GM18520 (cell line): ENCODE results near the gene IMMP2L.
"Not testable (repeated sequence)": the region's sequence is repeated elsewhere in the genome, so short reads cannot be mapped to it uniquely, and the experiment has no call there.

Experiments used
- ATAC-seq: cut with Tn5 transposase; IDR thresholded peaks from one replicate; pipeline ENCODE4 v1.9.1; 2021; ENCODE audit not compliant: unreplicated experiment

Gene IMMP2L

GRCh38 chr7:111561904-111562732 lies at the start of gene IMMP2L:
IMMP2L (minus strand) TSS chr7:111562492.
- ATAC-seq: peak; percentile 72

- ATAC-seq: not testable (repeated sequence)
Observed at GRCh38 chr7:111609483-111610254, 47.4 kb upstream of the IMMP2L start.

GRCh38 chr7:111607621-111608020 lies 45.3 kb upstream of the IMMP2L start:
- ATAC-seq: no peak

GRCh38 chr7:111605246-111605645 lies 43.0 kb upstream of the IMMP2L start:
- ATAC-seq: no peak

GRCh38 chr7:111600091-111600490 lies 37.8 kb upstream of the IMMP2L start:
- no peak for ATAC-seq

- ATAC-seq: no peak
Observed at GRCh38 chr7:111595780-111596179, 33.5 kb upstream of the IMMP2L start.

GRCh38 chr7:111594602-111595001 lies 32.3 kb upstream of the IMMP2L start:
- ATAC-seq: no peak

GRCh38 chr7:111593343-111593742 lies 31.1 kb upstream of the IMMP2L start:
- ATAC-seq: no peak

- no peak for ATAC-seq
Observed at GRCh38 chr7:111588065-111588433, 25.8 kb upstream of the IMMP2L start.

- no peak for ATAC-seq
Observed at GRCh38 chr7:111587410-111588064, 25.2 kb upstream of the IMMP2L start.

GRCh38 chr7:111586711-111587409 lies 24.6 kb upstream of the IMMP2L start:
- ATAC-seq: no peak

GRCh38 chr7:111581784-111582488 lies 19.6 kb upstream of the IMMP2L start:
- not testable (repeated sequence) for ATAC-seq

GRCh38 chr7:111581207-111581606 lies 18.9 kb upstream of the IMMP2L start:
- not testable (repeated sequence) for ATAC-seq

GRCh38 chr7:111578754-111579153 lies 16.5 kb upstream of the IMMP2L start:
- ATAC-seq: no peak

- ATAC-seq: no peak
Observed at GRCh38 chr7:111571720-111572119, 9.4 kb upstream of the IMMP2L start.

GRCh38 chr7:111568870-111569462 lies 6.7 kb upstream of the IMMP2L start:
- no peak for ATAC-seq

- no peak for ATAC-seq
Observed at GRCh38 chr7:111568419-111568818, 6.1 kb upstream of the IMMP2L start.

GRCh38 chr7:111564078-111564477 lies 1.8 kb upstream of the IMMP2L start:
- no peak for ATAC-seq

- ATAC-seq: no peak
Observed at GRCh38 chr7:111561654-111561903, 713 bp downstream of the IMMP2L start.
